Karpas-422 (cell line): ENCODE data around the gene ZNF488. TPM values are rescaled to one million over a fixed set of nuclear protein-coding genes. Genes with fewer than 3 reads are reported as not detected.

ENCODE experiments used
- DNase-seq: peaks from one replicate; pipeline ENCODE4 v3.0.0-alpha.2; 2015
- H2AFZ ChIP-seq: fragments of 200-600 bp; sonication (generic); 2 replicates; pipeline ENCODE4 v1.6.1; 2014; ENCODE audit warnings: antibody characterized with exemption, low read length, mixed read lengths
- H3K27ac ChIP-seq: fragments of 200-600 bp; sonication (generic); 2 replicates; pipeline ENCODE4 v1.5.1; 2014; ENCODE audit warnings: mild to moderate bottlenecking, low read length, moderate library complexity
- H3K27me3 ChIP-seq: fragments of 200-600 bp; sonication (generic); 2 replicates; pipeline ENCODE4 v1.6.1; 2014; ENCODE audit warnings: low read length, mixed read lengths
- H3K36me3 ChIP-seq: fragments of 200-600 bp; sonication (generic); 2 replicates; pipeline ENCODE4 v1.6.1; 2014; ENCODE audit warnings: low read length, mixed read lengths; ENCODE audit not compliant: insufficient read depth
- H3K4me1 ChIP-seq: fragments of 200-600 bp; sonication (generic); 2 replicates; pipeline ENCODE4 v1.6.1; 2014; ENCODE audit warnings: mild to moderate bottlenecking, low read length, mixed read lengths
- H3K4me2 ChIP-seq: fragments of 200-600 bp; sonication (generic); 2 replicates; pipeline ENCODE4 v1.6.1; 2014; ENCODE audit warnings: low read length, low read depth, mild to moderate bottlenecking; ENCODE audit not compliant: poor library complexity, severe bottlenecking
- H3K4me3 ChIP-seq: fragments of 200-600 bp; sonication (generic); 2 replicates; pipeline ENCODE4 v1.5.1; 2014; ENCODE audit warnings: mild to moderate bottlenecking, antibody characterized with exemption, low read length, mixed read lengths
- H3K79me2 ChIP-seq: fragments of 200-600 bp; sonication (generic); 2 replicates; pipeline ENCODE4 v1.6.1; 2014; ENCODE audit warnings: mild to moderate bottlenecking, low read length, mixed read lengths
- H3K9ac ChIP-seq: fragments of 200-600 bp; sonication (generic); 2 replicates; pipeline ENCODE4 v1.6.0; 2014; ENCODE audit warnings: low read length
- H3K9me2 ChIP-seq: fragments of 200-600 bp; sonication (generic), shearing (Covaris generic); replicated peaks from 2 replicates; pipeline ENCODE4 v1.6.0; 2014; ENCODE audit warnings: mild to moderate bottlenecking, low read length, moderate library complexity; ENCODE audit not compliant: insufficient read depth
- H3K9me3 ChIP-seq: fragments of 300-700, 200-600 bp; sonication (generic); 2 replicates; pipeline ENCODE4 v1.6.1; 2014; ENCODE audit warnings: low read length, mixed read lengths
- H4K20me1 ChIP-seq: fragments of 200-600 bp; sonication (generic); 2 replicates; pipeline ENCODE4 v1.6.1; 2014; ENCODE audit warnings: mild to moderate bottlenecking, antibody characterized with exemption, low read length, low read depth; ENCODE audit not compliant: insufficient read depth
- total RNA-seq: library from RNA; depleted of rRNA; stranded (reverse); fragments of >200 nt; shearing (Covaris generic); gene quantifications from 2 replicates; pipeline ENCODE4 v1.2.3, GENCODE V29; 2014; ENCODE audit warnings: low replicate concordance

ZNF488 gene
- total RNA-seq, 1 experiment from 2014 or later: not detected

DNA sequence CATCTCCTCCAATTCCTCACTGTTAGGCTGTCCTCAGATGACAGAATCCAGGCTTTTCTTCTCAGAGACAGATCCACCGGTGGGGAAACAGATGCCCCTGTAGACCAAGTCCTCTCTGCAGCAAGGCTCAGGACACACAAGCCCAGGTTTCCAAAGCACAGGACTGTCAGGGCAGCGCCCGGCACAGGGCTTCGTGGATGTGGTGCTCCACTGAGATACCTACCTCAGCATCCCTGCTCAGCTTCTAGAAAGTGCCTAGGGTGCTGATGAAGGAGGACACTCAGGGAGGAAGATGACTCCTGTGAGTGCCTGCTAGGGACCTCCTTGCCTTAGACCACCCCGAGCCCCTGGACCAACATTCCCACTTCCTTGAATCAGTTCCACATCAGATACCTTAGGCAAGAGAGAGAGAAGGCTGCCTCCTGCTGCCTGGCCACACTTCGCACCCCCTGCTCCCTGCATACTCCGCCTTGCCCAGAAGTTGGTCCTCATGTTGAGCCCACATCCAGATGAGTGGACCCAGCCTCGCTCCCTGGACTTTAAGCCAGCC, 44.8 kb downstream of the ZNF488 start:
- Histone ChIP-seq H4K20me1 (no peaks in the 10 kb centered on the region), H3K9me3 (no peaks in the 10 kb centered on the region), H3K9me2 (no peaks in the 10 kb centered on the region), H3K36me3 (no peaks in the 10 kb centered on the region), H3K9ac (no peak overlapping the region), H3K27me3 (no peaks in the 10 kb centered on the region), H3K79me2 (no peaks in the 10 kb centered on the region), H3K4me1 (peaks cover 4% of the 10 kb centered on the region; the same call in 1 of the 2 replicates), H2AFZ (no peak overlapping the region), H3K27ac (no peak overlapping the region), H3K4me3 (no peak overlapping the region), H3K4me2 (no peak overlapping the region)
- DNase-seq: no peak

DNA sequence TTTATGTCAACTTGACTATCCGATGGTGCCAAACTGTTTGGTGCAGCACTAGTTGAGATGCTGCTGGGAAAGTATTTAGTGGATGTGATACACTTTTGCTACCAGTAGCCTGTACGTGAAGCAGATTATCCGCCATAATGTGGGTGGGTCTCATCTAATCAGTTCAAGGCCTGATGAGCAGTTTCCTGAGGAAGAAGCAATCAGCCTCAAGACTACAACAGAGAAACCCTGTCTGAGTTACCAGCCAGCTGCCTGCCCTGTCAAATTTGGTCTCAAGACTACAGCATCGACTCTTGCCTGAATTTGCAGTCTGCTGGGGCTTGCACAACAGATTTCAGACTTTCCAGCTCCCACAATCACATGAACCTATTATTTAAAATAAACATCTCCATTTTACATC, 46.8 kb downstream of the ZNF488 start:
- Histone ChIP-seq H3K27me3 (no peaks in the 10 kb centered on the region), H3K9ac (no peak overlapping the region)

GRCh38 chr10:47336387-47337134, 47.5 kb downstream of the ZNF488 start:
- H3K4me2 ChIP-seq: no peak overlapping the region

More for the DNA sequence above, 46.8 kb downstream of the ZNF488 start:
- Histone ChIP-seq H3K4me1 (peaks cover 4% of the 10 kb centered on the region; the same call in 1 of the 2 replicates), H3K9me2 (no peaks in the 10 kb centered on the region), H3K27ac (no peak overlapping the region), H3K9me3 (no peaks in the 10 kb centered on the region), H3K4me2 (no peak overlapping the region), H3K79me2 (no peaks in the 10 kb centered on the region), H3K36me3 (no peaks in the 10 kb centered on the region), H3K4me3 (no peak overlapping the region), H4K20me1 (no peaks in the 10 kb centered on the region), H2AFZ (no peak overlapping the region)
- DNase-seq: no peak

GRCh38 chr10:47335906-47336305, 48.2 kb downstream of the ZNF488 start:
- no peaks in the 10 kb centered on the region for H4K20me1 ChIP-seq
- peaks cover 4% of the 10 kb centered on the region; the same call in 1 of the 2 replicates for H3K4me1 ChIP-seq
- DNase-seq: no peak
- no peak overlapping the region for H3K4me3 ChIP-seq
- no peaks in the 10 kb centered on the region for H3K9me3 ChIP-seq
- no peak overlapping the region for H3K4me2 ChIP-seq
- H3K9ac ChIP-seq: no peak overlapping the region
- H3K9me2 ChIP-seq: no peaks in the 10 kb centered on the region
- no peaks in the 10 kb centered on the region for H3K27me3 ChIP-seq
- H3K79me2 ChIP-seq: no peaks in the 10 kb centered on the region
- no peak overlapping the region for H3K27ac ChIP-seq
- no peaks in the 10 kb centered on the region for H3K36me3 ChIP-seq
- H2AFZ ChIP-seq: no peak overlapping the region

More at GRCh38 chr10:47336387-47337134, 47.5 kb downstream of the ZNF488 start:
- Histone ChIP-seq H3K36me3 (no peaks in the 10 kb centered on the region), H3K27me3 (no peaks in the 10 kb centered on the region), H3K9ac (no peak overlapping the region), H2AFZ (no peak overlapping the region), H4K20me1 (no peaks in the 10 kb centered on the region), H3K4me1 (peaks cover 4% of the 10 kb centered on the region; the same call in 1 of the 2 replicates), H3K79me2 (no peaks in the 10 kb centered on the region), H3K4me3 (no peak overlapping the region), H3K9me3 (no peaks in the 10 kb centered on the region), H3K27ac (no peak overlapping the region), H3K9me2 (no peaks in the 10 kb centered on the region)
- no peak for DNase-seq

DNA sequence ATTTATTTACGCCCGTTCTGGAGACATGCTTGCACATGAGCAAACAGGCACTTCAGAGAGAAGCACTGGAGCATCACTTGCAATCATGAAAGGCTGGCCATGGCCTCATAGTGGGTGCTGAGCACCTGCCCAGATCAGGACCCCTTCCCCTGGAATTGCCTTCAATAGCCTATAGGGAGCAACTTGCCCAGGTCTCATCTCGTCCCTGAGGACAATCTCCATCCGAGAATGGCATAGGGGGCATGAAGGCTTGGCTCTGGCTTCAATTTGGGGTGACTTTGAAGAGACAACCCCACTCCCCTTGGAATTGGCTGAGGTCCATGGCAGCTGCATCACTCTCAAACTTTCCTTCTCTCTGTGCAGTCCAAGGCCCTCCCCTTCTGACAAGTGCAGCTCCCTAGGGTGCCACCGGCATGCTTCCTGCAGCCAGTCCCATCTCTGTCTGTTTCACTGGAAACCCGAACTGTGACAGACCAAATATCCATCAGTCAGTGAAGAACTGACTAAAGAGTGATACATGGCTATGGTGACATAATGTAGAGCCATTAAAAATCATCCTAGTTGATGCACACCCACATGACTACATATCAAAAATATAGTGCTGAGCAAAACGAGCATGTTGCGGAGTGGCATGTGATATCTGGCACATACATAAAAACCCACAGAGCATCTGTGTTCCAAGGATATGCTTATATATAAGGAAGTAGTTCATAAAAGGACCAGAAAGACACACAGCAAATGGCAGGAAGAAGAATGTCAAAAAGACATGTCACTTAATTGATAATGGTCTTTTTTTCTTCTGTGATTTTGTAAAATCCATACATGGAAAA, 49.4 kb downstream of the ZNF488 start:
- Histone ChIP-seq H4K20me1 (no peaks in the 10 kb centered on the region), H3K79me2 (no peaks in the 10 kb centered on the region), H3K4me1 (no peaks in the 10 kb centered on the region), H3K9me2 (no peaks in the 10 kb centered on the region), H3K27me3 (no peaks in the 10 kb centered on the region), H3K4me3 (no peak overlapping the region), H3K4me2 (no peak overlapping the region), H3K27ac (no peak overlapping the region), H3K9me3 (no peaks in the 10 kb centered on the region), H3K9ac (no peak overlapping the region), H2AFZ (no peak overlapping the region), H3K36me3 (no peaks in the 10 kb centered on the region)
- DNase-seq: no peak

GRCh38 chr10:47333532-47333931, 50.6 kb downstream of the ZNF488 start:
- H3K27ac ChIP-seq: no peak overlapping the region

DNA sequence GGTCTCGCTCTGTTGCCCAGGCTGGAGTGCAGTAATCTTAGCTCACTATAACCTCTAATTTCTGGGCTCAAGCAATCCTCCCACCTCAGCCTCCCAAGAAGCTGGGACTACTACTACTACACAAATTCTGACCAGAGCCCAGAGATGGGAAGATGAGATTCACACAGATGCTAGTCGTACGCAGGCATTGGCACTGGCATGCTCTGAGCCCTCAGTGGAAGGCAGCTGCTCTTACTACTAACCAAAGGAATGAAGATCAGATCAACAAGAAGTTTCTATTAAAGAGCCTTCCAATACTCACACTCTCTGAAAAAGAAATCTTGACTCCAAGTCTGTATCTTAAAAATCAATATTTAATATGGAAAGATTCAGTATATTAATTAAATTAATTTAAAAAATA, 51.1 kb downstream of the ZNF488 start:
- no peak overlapping the region for H3K4me3 ChIP-seq
- no peak overlapping the region for H2AFZ ChIP-seq
- no peaks in the 10 kb centered on the region for H3K36me3 ChIP-seq
- H3K27me3 ChIP-seq: no peaks in the 10 kb centered on the region
- H3K27ac ChIP-seq: no peak overlapping the region
- no peak for DNase-seq
- no peaks in the 10 kb centered on the region for H4K20me1 ChIP-seq
- H3K9me2 ChIP-seq: no peaks in the 10 kb centered on the region
- no peaks in the 10 kb centered on the region for H3K9me3 ChIP-seq
- no peaks in the 10 kb centered on the region for H3K79me2 ChIP-seq
- no peak overlapping the region for H3K9ac ChIP-seq
- H3K4me1 ChIP-seq: no peaks in the 10 kb centered on the region
- no peak overlapping the region for H3K4me2 ChIP-seq

More at GRCh38 chr10:47333532-47333931, 50.6 kb downstream of the ZNF488 start:
- H3K4me3 ChIP-seq: no peak overlapping the region
- no peaks in the 10 kb centered on the region for H3K79me2 ChIP-seq
- H3K4me1 ChIP-seq: no peaks in the 10 kb centered on the region
- H4K20me1 ChIP-seq: no peaks in the 10 kb centered on the region
- H2AFZ ChIP-seq: no peak overlapping the region
- H3K9me2 ChIP-seq: no peaks in the 10 kb centered on the region
- no peaks in the 10 kb centered on the region for H3K9me3 ChIP-seq
- H3K4me2 ChIP-seq: no peak overlapping the region
- no peaks in the 10 kb centered on the region for H3K36me3 ChIP-seq
- H3K27me3 ChIP-seq: no peaks in the 10 kb centered on the region
- no peak overlapping the region for H3K9ac ChIP-seq
- DNase-seq: no peak

DNA sequence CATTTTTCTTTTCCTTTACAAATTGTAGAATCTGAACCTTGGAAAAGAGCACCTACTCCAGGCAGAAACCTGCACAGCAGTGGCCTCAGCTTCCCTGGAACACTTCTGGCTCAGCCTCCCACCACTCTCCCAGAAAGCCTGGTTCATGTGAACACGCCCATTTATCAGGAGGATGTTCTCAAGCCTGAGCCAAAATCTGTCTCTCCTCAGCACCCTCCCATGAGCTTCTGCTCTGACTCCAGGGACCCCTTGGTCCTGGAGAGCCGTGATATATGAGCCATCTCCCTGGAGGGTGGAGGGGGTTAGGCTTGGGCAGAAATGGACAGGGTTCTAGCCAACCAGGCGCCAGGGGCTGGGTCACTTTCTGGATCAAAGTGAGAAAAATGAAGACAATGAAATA, 51.7 kb downstream of the ZNF488 start:
- Histone ChIP-seq H3K9ac (no peak overlapping the region), H3K27ac (no peak overlapping the region), H3K9me3 (no peaks in the 10 kb centered on the region), H3K27me3 (no peaks in the 10 kb centered on the region), H3K4me2 (no peak overlapping the region), H3K79me2 (no peaks in the 10 kb centered on the region), H3K4me3 (no peak overlapping the region), H2AFZ (no peak overlapping the region), H3K36me3 (no peaks in the 10 kb centered on the region), H4K20me1 (no peaks in the 10 kb centered on the region), H3K4me1 (no peaks in the 10 kb centered on the region), H3K9me2 (no peaks in the 10 kb centered on the region)
- DNase-seq: no peak
